ENCODE results near the gene MYO10. TPM values are rescaled to one million over a fixed set of nuclear protein-coding genes. Genes with fewer than 3 reads are reported as not detected.

Gene MYO10
- total RNA-seq, 4 donors from 2014 or later, result 3.4 to 28.7 (median 13.4) TPM

DNA sequence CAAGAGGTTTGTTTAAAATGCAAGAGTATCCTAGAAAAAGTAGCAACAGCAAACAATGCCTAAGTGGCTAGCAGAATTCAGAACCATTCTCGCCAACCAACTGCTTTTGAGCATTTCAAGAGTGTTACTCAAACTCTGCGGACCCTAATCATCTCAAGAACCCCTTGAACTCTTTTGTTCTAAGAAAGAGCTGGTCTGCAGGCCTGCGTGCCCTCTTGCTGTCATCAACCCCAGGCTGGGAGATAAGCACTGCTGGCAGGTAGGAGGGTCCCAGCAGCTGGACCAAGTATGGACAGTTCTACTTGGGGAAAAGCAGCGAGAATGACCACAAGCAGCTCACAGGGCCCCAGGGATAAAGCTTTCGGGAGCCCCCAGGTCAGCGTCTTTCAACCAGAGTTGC lies 38.3 kb downstream of the MYO10 start:
- ATAC-seq (no peak), DNase-seq (no peak)
- H3K36me3 ChIP-seq, result no peaks in the 10 kb centered on the region
- intact Hi-C loops (cut with DNase I; ENCODE audit: low total_unique reads), result no loop called here
- no peaks in the 10 kb centered on the region for H3K27me3 ChIP-seq
- H3K4me3 ChIP-seq, result no peak overlapping the region
- TF ChIP-seq, protein P1, sequence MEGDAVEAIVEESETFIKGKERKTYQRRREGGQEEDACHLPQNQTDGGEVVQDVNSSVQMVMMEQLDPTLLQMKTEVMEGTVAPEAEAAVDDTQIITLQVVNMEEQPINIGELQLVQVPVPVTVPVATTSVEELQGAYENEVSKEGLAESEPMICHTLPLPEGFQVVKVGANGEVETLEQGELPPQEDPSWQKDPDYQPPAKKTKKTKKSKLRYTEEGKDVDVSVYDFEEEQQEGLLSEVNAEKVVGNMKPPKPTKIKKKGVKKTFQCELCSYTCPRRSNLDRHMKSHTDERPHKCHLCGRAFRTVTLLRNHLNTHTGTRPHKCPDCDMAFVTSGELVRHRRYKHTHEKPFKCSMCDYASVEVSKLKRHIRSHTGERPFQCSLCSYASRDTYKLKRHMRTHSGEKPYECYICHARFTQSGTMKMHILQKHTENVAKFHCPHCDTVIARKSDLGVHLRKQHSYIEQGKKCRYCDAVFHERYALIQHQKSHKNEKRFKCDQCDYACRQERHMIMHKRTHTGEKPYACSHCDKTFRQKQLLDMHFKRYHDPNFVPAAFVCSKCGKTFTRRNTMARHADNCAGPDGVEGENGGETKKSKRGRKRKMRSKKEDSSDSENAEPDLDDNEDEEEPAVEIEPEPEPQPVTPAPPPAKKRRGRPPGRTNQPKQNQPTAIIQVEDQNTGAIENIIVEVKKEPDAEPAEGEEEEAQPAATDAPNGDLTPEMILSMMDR (IDR thresholded peaks at IDR 0.05 in 4 of 5, conservative IDR thresholded peaks at IDR 0.05 in 1 of 5), result no peak
- TF ChIP-seq POLR2A (IDR thresholded peaks at IDR 0.05), result no peak
- in situ Hi-C loops (cut with MboI; ENCODE audit: low sequenced_read_pairs in 4 of 4), result no loop called here
- H3K4me1 ChIP-seq, result peaks cover 8 to 9% of the 10 kb centered on the region in 2 donors
- no peak overlapping the region for H3K27ac ChIP-seq
- H3K9me3 ChIP-seq, result no peaks in the 10 kb centered on the region

DNA sequence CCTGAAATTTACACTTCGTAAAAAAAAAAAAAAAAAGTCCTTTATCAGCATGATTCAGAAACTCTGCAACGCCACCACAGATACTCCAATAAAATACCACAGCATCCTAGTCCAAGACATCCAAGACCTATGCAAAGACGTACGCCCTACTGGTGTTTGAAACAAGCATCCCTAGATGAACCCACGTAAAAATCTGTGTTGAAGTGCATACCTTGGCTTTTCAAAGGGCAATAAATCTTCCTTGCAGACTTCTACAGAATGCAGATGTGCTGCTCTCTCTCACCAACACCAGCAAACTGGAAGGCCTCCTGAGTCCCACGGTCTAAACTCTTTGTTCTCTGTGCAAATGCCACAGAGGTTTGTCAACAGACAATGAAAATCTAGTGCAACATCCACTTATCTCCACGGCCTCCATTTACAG lies 38.8 kb downstream of the MYO10 start:
- intact Hi-C loops (cut with DNase I; ENCODE audit: low total_unique reads), result no loop called here

GRCh38 chr5:16896767-16897166 lies 39.3 kb downstream of the MYO10 start:
- no peak for DNase-seq
- Histone ChIP-seq H3K4me1 (peaks cover 6 to 9% of the 10 kb centered on the region in 2 donors), H3K4me3 (no peak overlapping the region), H3K27me3 (no peaks in the 10 kb centered on the region), H3K36me3 (no peaks in the 10 kb centered on the region), H3K9me3 (no peaks in the 10 kb centered on the region), H3K27ac (no peak overlapping the region)
- no peak for TF ChIP-seq POLR2A (IDR thresholded peaks at IDR 0.05)
- TF ChIP-seq, protein P1 (IDR thresholded peaks at IDR 0.05 in 4 of 5, conservative IDR thresholded peaks at IDR 0.05 in 1 of 5), result no peak
- intact Hi-C loops (cut with DNase I; ENCODE audit: low total_unique reads) (no loop called here), in situ Hi-C loops (cut with MboI; ENCODE audit: low sequenced_read_pairs in 4 of 4) (no loop called here)
- no peak for ATAC-seq

More for the DNA sequence above, 38.8 kb downstream of the MYO10 start:
- Histone ChIP-seq H3K36me3 (no peaks in the 10 kb centered on the region), H3K4me1 (peaks cover 6 to 9% of the 10 kb centered on the region in 2 donors), H3K27ac (no peak overlapping the region), H3K27me3 (no peaks in the 10 kb centered on the region), H3K9me3 (no peaks in the 10 kb centered on the region), H3K4me3 (no peak overlapping the region)
- TF ChIP-seq POLR2A (IDR thresholded peaks at IDR 0.05), result no peak
- TF ChIP-seq, protein P1 (IDR thresholded peaks at IDR 0.05 in 4 of 5, conservative IDR thresholded peaks at IDR 0.05 in 1 of 5), result no peak
- DNase-seq (no peak), ATAC-seq (no peak)
- in situ Hi-C loops (cut with MboI; ENCODE audit: low sequenced_read_pairs in 4 of 4), result no loop called here

- DNase-seq (no peak), ATAC-seq (no peak)
- H3K9me3 ChIP-seq, result no peaks in the 10 kb centered on the region
- H3K4me1 ChIP-seq, result peaks cover 14 to 16% of the 10 kb centered on the region in 2 donors
- no peak overlapping the region for H3K4me3 ChIP-seq
- no peak overlapping the region for H3K27ac ChIP-seq
- no peaks in the 10 kb centered on the region for H3K27me3 ChIP-seq
- in situ Hi-C loops (cut with MboI; ENCODE audit: low sequenced_read_pairs in 4 of 4), result no loop called here
- intact Hi-C loops (cut with DNase I; ENCODE audit: low total_unique reads), result no loop called here
- no peaks in the 10 kb centered on the region for H3K36me3 ChIP-seq
- TF ChIP-seq POLR2A (IDR thresholded peaks at IDR 0.05), result no peak
- TF ChIP-seq, protein P1 (IDR thresholded peaks at IDR 0.05 in 4 of 5, conservative IDR thresholded peaks at IDR 0.05 in 1 of 5), result no peak
These were observed 41.6 kb downstream of the MYO10 start for GRCh38 chr5:16894236-16895057.
